ENCODE results near the gene DNAJC7. TPM values are rescaled to one million over a fixed set of nuclear protein-coding genes. Genes with fewer than 3 reads are reported as not detected.

The DNAJC7 gene
- total RNA-seq = 100 to 1,000 TPM in 1 of 5 donors, 10 to 100 TPM in 4; 12.3 to 161 (median 61.6) TPM
- 10 to 100 TPM; 66.7 to 93.3 (median 74.5) TPM for polyA plus RNA-seq
- long read RNA-seq, donor 1, transcript DNAJC7-203 (14 exons, 2,022 nt) = major isoform, 6 of 12 reads
- long read RNA-seq, donor 1, partial matches to known transcripts = 0 of 12 reads
- long read RNA-seq, donor 1, other reads (novel, unspliced or antisense) = 0 of 12 reads
- long read RNA-seq, donor 2, transcript DNAJC7-203 (14 exons, 2,022 nt) = minor isoform, 13 of 55 reads
- long read RNA-seq, donor 2, transcript DNAJC7-217 (1 exons, 1,762 nt) = major isoform, 35 of 55 reads
- long read RNA-seq, donor 2, partial matches to known transcripts = 5 of 55 reads
- long read RNA-seq, donor 2, other reads (novel, unspliced or antisense) = 0 of 55 reads
- long read RNA-seq, donor 3, transcript DNAJC7-217 (1 exons, 1,762 nt) = major isoform, 8 of 12 reads
- long read RNA-seq, donor 3, partial matches to known transcripts = 0 of 12 reads
- long read RNA-seq, donor 3, other reads (novel, unspliced or antisense) = 0 of 12 reads
- long read RNA-seq, donor 4, partial matches to known transcripts = 0 of 1 reads
- long read RNA-seq, donor 4, other reads (novel, unspliced or antisense) = 0 of 1 reads
- long read RNA-seq, donor 5, transcript DNAJC7-203 (14 exons, 2,022 nt) = minor isoform, 8 of 40 reads
- long read RNA-seq, donor 5, transcript DNAJC7-217 (1 exons, 1,762 nt) = major isoform, 12 of 40 reads
- long read RNA-seq, donor 5, partial matches to known transcripts = 11 of 40 reads
- long read RNA-seq, donor 5, other reads (novel, unspliced or antisense) = 9 of 40 reads
- long read RNA-seq, donor 6, transcript DNAJC7-203 (14 exons, 2,022 nt) = minor isoform, 18 of 93 reads
- long read RNA-seq, donor 6, transcript DNAJC7-217 (1 exons, 1,762 nt) = major isoform, 57 of 93 reads
- long read RNA-seq, donor 6, partial matches to known transcripts = 14 of 93 reads
- long read RNA-seq, donor 6, other reads (novel, unspliced or antisense) = 0 of 93 reads
- long read RNA-seq, donor 7, transcript DNAJC7-203 (14 exons, 2,022 nt) = major isoform, 6 of 16 reads
- long read RNA-seq, donor 7, transcript DNAJC7-217 (1 exons, 1,762 nt) = minor isoform, 5 of 16 reads
- long read RNA-seq, donor 7, partial matches to known transcripts = 5 of 16 reads
- long read RNA-seq, donor 7, other reads (novel, unspliced or antisense) = 0 of 16 reads
- long read RNA-seq, donor 8, transcript DNAJC7-203 (14 exons, 2,022 nt) = minor isoform, 7 of 37 reads
- long read RNA-seq, donor 8, transcript DNAJC7-217 (1 exons, 1,762 nt) = major isoform, 21 of 37 reads
- long read RNA-seq, donor 8, partial matches to known transcripts = 9 of 37 reads
- long read RNA-seq, donor 8, other reads (novel, unspliced or antisense) = 0 of 37 reads
- long read RNA-seq, donor 9, transcript DNAJC7-217 (1 exons, 1,762 nt) = major isoform, 6 of 18 reads
- long read RNA-seq, donor 9, partial matches to known transcripts = 5 of 18 reads
- long read RNA-seq, donor 9, other reads (novel, unspliced or antisense) = 0 of 18 reads
- long read RNA-seq, donor 10, transcript DNAJC7-217 (1 exons, 1,762 nt) = major isoform, 9 of 11 reads
- long read RNA-seq, donor 10, partial matches to known transcripts = 0 of 11 reads
- long read RNA-seq, donor 10, other reads (novel, unspliced or antisense) = 0 of 11 reads

- intact Hi-C loops (cut with DNase I; ENCODE audit: low total_unique reads) = no loop called here
- Histone ChIP-seq H3K4me1 (peaks cover 43 to 77% (median 69%) of the 10 kb centered on the region in 4 donors), H3K27me3 (no peaks in the 10 kb centered on the region), H3K4me3 (peak within 1 kb of the TSS; percentile 81 to 95 (median 88)), H3K9me3 (no peaks in the 10 kb centered on the region), H3K27ac (peak within 1 kb of the TSS; percentile 87 to 95 (median 93)), H3K36me3 (peaks cover 3 to 8% (median 7%) of the 10 kb centered on the region in 4 donors)
- WGBS, 5 donors = 0 to 1% (median 0%) methylated on average over 37 to 70 of the region's 70 CpGs
- peak in 1 of 7 experiments; percentile 30 for TF ChIP-seq CTCF (IDR thresholded peaks at IDR 0.05)
- no peak for TF ChIP-seq EP300 (IDR thresholded peaks at IDR 0.05)
- TF ChIP-seq POLR2AphosphoS5 (IDR thresholded peaks at IDR 0.05) = peak; percentile 59 to 89 (median 76)
- TF ChIP-seq POLR2A (IDR thresholded peaks at IDR 0.05) = no peak
- peak; percentile 93 to 98 for DNase-seq
Observed at GRCh38 chr17:42016941-42017865, at the start of gene DNAJC7. TSS of gene DNAJC7 (minus strand) at chr17:42017439. CDS start at chr17:42017416, 23 bp downstream.

GRCh38 chr17:42065201-42065600, 48.0 kb upstream of the DNAJC7 start:
- Histone ChIP-seq H3K4me3 (no peak overlapping the region), H3K27me3 (peaks cover 0 to 8% (median 0%) of the 10 kb centered on the region in 3 donors), H3K9me3 (no peaks in the 10 kb centered on the region), H3K27ac (no peak overlapping the region), H3K4me1 (no peaks in the 10 kb centered on the region), H3K36me3 (no peaks in the 10 kb centered on the region)
- TF ChIP-seq CTCF (IDR thresholded peaks at IDR 0.05) (no peak), EP300 (IDR thresholded peaks at IDR 0.05) (no peak), POLR2AphosphoS5 (IDR thresholded peaks at IDR 0.05) (no peak), POLR2A (IDR thresholded peaks at IDR 0.05) (no peak)
- DNase-seq = peak in 1 of 2 donors; percentile 46
- intact Hi-C loops (cut with DNase I; ENCODE audit: low total_unique reads) = no loop called here
- 70 to 86% (median 81%) methylated on average over 2 of the region's 2 CpGs for WGBS, 5 donors

GRCh38 chr17:42062681-42063080, 45.4 kb upstream of the DNAJC7 start:
- Histone ChIP-seq H3K36me3 (no peaks in the 10 kb centered on the region), H3K4me1 (no peaks in the 10 kb centered on the region), H3K27me3 (peaks cover 0 to 12% (median 0%) of the 10 kb centered on the region in 3 donors), H3K4me3 (no peak overlapping the region), H3K27ac (no peak overlapping the region), H3K9me3 (no peaks in the 10 kb centered on the region)
- WGBS, 5 donors = 83 to 88% (median 87%) methylated on average over 12 to 14 of the region's 14 CpGs
- no peak for TF ChIP-seq EP300 (IDR thresholded peaks at IDR 0.05)
- TF ChIP-seq CTCF (IDR thresholded peaks at IDR 0.05) = no peak
- TF ChIP-seq POLR2AphosphoS5 (IDR thresholded peaks at IDR 0.05) = no peak
- TF ChIP-seq POLR2A (IDR thresholded peaks at IDR 0.05) = no peak
- intact Hi-C loops (cut with DNase I; ENCODE audit: low total_unique reads) = no loop called here
- DNase-seq = no peak

Data from stomach (tissue), 19 donors.